Effector CD8-positive, alpha-beta T cell (primary cell): ENCODE measurements around the gene RABL2A.
"Not testable (repeated sequence)": the region's sequence is repeated elsewhere in the genome, so short reads cannot be mapped to it uniquely, and the experiment has no call there.

Source experiments
- DNase-seq: peaks from one replicate; lab custom pipeline; 2025; lab: John Stamatoyannopoulos, UW

The RABL2A gene

DNA sequence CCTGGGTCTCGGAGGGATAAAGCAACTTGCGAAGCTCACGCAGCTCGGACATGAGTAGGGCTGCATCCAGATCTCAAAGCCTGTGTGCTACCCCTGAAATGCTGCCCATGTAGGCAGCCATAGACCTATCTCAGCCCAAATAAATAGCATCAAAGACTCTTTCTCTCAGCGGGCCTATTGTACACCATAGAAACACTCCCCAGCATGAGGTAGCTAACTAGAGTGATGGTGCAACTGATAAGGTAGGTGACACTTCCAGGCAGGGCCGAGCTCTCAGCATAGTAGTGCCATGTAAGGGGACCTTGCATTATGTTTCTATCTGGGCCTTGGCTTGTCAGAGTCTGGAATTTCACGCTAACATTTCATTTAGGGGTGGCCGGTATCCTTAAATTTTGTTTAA lies 52.4 kb downstream of the RABL2A start:
- no peak for DNase-seq

- no peak for DNase-seq
Measured at GRCh38 chr2:113685471-113685870, 58.4 kb downstream of the RABL2A start.

- no peak for DNase-seq
Measured at GRCh38 chr2:113686537-113686936, 59.5 kb downstream of the RABL2A start.

GRCh38 chr2:113690871-113691270 lies 63.8 kb downstream of the RABL2A start:
- DNase-seq, result not testable (repeated sequence)
